Fibroblast of skin of scalp (primary cell): ENCODE data around the gene SBNO2.

ENCODE experiments used
- DNase-seq: peaks from one replicate; pipeline ENCODE4 v3.0.0-alpha.2; 2013

SBNO2 gene

GRCh38 chr19:1068009-1069001, 105.8 kb downstream of the SBNO2 start:
- no peak for DNase-seq

GRCh38 chr19:1067341-1067957, 106.6 kb downstream of the SBNO2 start:
- DNase-seq: no peak

GRCh38 chr19:1066748-1067340, 107.2 kb downstream of the SBNO2 start, which contains the start of gene ARHGAP45:
Gene ARHGAP45, plus strand, starts transcription at chr19:1067167. Its CDS starts 239 bp downstream, at chr19:1067406.
- DNase-seq: no peak

- DNase-seq: no peak
Measured at GRCh38 chr19:1066251-1066747, 107.8 kb downstream of the SBNO2 start.

GRCh38 chr19:1065606-1066109, 108.4 kb downstream of the SBNO2 start:
- DNase-seq: no peak

GRCh38 chr19:1064661-1065605, 109.1 kb downstream of the SBNO2 start:
- peak; percentile 54 for DNase-seq

- DNase-seq: no peak
Measured at GRCh38 chr19:1063909-1064660, 110.0 kb downstream of the SBNO2 start.

- no peak for DNase-seq
Measured at GRCh38 chr19:1063030-1063908, 110.8 kb downstream of the SBNO2 start.

GRCh38 chr19:1062387-1063029, 111.6 kb downstream of the SBNO2 start:
- no peak for DNase-seq

- DNase-seq: no peak
Measured at GRCh38 chr19:1061987-1062386, 112.1 kb downstream of the SBNO2 start.

GRCh38 chr19:1060689-1061088, 113.4 kb downstream of the SBNO2 start:
- no peak for DNase-seq

- DNase-seq: no peak
Measured at GRCh38 chr19:1058112-1058511, 116.0 kb downstream of the SBNO2 start.
